HG03097 (cell line): Measurements from ENCODE around the gene OSCAR.
"Not testable (repeated sequence)": the region's sequence is repeated elsewhere in the genome, so short reads cannot be mapped to it uniquely, and the experiment has no call there.

Source experiments
- ATAC-seq: cut with Tn5 transposase; IDR thresholded peaks from one replicate; pipeline ENCODE4 v1.9.1; 2021; ENCODE audit not compliant: unreplicated experiment, low FRiP score

OSCAR gene

GRCh38 chr19:54127688-54128440, 27.3 kb upstream of the OSCAR start:
- no peak for ATAC-seq

GRCh38 chr19:54125713-54126112, 25.1 kb upstream of the OSCAR start:
- ATAC-seq: no peak

DNA sequence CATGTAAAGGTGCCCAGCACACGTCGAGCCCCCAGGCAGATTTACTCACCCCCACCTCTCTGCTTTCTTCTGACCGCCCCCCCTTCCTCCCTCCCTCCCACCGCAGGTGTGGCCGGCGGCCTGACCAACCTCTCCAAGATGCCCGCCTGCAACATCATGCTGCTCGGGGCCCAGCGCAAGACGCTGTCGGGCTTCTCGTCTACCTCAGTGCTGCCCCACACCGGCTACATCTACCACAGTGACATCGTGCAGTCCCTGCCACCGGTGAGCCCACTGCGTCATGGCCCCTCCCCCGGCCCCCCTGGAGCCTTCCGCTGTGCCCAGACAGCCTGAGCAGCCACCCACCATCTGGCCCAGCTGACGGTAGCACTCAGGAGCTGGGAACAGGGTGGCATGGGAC, 23.8 kb upstream of the OSCAR start:
- no peak for ATAC-seq

DNA sequence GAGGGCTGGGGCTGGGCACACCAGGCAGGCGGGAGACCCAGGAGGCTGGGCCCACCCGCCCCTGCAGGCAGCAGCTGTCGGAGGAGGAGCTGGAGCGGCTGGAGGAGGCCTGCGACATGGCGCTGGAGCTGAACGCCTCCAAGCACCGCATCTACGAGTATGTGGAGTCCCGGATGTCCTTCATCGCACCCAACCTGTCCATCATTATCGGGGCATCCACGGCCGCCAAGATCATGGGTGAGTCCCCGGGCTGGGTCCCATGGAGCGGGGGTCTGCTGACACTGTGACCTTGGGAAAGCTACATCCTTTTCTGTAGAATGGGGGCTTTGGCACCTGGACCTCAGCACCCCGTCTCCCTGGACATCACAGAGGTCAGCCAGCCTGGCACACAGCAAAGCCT, 23.1 kb upstream of the OSCAR start:
- no peak for ATAC-seq

GRCh38 chr19:54121259-54121658, 20.7 kb upstream of the OSCAR start:
- ATAC-seq: no peak

- ATAC-seq: peak; percentile 69
Measured at GRCh38 chr19:54115109-54116063, 14.8 kb upstream of the OSCAR start, which contains the start of the genes PRPF31 and TFPT. TSS of gene PRPF31 (plus strand) at chr19:54115754. CDS start at chr19:54118279, 2,525 bp downstream. TSS of gene TFPT (minus strand) at chr19:54115657. CDS start at chr19:54115269, 388 bp downstream.

DNA sequence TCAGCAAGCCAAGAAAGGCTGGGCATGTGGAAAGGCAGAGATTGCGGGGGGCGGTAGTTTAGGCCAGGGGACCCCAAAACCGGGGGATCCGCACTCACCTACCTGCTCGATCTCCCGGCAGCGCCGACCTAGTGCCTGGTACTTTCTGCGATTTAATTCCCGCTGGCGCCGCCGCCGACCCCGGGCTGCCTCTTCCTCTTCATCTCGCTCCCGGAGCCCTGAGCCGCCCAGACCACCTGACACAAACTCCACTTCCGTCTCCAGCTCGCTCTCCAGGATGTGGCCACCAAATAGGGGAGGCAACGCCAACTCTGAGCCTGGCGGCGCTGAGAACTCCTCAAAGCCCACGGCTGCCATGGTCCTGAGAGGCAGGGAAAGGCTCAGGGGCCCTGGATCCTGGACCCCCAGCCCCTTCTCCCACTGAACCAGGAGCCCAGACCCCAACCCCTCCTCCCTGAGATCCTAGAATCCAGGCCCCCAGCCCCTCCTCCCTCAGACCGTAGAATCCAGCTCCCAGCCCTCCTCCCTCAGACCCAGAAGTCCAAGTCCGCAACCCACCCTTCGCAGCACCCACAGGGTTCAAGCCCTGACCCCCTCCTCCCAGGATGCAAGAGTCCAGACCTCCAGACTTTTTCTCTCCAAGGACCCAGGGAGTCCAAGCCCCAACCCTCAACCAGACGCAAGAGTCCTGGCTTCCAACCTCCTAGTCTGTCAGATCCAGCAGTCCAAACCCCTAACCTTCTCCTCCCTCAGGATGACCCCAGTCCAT, 13.9 kb upstream of the OSCAR start:
- no peak for ATAC-seq

DNA sequence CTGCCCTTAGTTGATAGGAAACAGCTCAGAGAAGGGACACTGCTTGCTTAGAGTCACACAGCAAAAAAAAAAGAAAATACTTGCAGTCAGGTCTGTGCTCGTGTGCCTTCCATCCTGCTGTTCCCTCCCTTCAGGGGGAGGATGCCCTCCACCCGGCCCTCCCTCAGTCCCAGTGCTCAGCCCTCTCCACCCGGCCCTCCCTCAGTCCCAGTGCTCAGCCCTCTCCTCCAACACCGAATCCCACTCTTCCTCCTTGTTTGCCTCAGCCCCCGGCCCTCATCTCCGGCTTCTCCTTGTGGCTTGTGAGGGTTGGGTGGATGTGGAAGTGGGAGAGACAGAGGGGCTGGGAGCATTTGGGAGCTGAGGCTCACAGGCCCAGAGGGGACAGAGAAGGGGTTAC, 9.0 kb upstream of the OSCAR start:
- ATAC-seq: no peak

GRCh38 chr19:54108496-54108895, 7.9 kb upstream of the OSCAR start:
- ATAC-seq: no peak

GRCh38 chr19:54107876-54108490, 7.4 kb upstream of the OSCAR start:
- ATAC-seq: no peak

- ATAC-seq: no peak
Measured at GRCh38 chr19:54106716-54107115, 6.1 kb upstream of the OSCAR start.

GRCh38 chr19:54105796-54106195, 5.2 kb upstream of the OSCAR start:
- no peak for ATAC-seq

DNA sequence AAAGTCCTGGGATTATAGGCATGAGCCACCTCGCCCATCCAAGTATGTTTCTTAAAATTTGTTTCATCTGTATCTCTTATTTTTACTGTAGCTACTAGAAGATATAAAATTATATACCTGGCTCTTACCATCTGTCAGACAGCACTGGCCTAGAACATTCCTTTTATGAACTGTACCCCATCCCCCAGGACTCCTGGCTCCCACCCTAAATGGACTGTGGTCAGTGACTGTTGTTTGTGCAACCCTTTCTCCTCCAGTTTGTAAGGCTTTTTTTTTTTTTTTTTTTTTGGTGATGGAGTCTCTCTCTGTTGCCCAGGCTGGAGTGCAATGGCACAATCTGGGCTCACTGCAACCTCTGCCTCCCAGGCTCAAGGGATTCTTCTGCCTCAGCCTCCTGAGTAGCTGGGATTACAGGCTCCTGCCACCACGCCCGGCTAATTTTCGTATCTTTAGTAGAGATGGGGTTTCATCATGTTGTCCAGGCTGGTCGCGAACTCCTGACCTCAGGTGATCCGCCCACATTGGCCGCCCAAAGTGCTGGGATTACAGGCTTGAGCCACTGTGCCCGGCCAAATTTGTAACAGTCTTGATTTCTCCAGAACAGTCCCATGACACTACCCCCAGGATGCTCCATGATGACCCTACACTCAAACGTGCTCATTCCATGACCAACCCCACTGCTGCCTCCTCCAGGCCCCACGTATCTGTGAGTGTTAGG, 4.6 kb upstream of the OSCAR start:
- ATAC-seq: no peak

DNA sequence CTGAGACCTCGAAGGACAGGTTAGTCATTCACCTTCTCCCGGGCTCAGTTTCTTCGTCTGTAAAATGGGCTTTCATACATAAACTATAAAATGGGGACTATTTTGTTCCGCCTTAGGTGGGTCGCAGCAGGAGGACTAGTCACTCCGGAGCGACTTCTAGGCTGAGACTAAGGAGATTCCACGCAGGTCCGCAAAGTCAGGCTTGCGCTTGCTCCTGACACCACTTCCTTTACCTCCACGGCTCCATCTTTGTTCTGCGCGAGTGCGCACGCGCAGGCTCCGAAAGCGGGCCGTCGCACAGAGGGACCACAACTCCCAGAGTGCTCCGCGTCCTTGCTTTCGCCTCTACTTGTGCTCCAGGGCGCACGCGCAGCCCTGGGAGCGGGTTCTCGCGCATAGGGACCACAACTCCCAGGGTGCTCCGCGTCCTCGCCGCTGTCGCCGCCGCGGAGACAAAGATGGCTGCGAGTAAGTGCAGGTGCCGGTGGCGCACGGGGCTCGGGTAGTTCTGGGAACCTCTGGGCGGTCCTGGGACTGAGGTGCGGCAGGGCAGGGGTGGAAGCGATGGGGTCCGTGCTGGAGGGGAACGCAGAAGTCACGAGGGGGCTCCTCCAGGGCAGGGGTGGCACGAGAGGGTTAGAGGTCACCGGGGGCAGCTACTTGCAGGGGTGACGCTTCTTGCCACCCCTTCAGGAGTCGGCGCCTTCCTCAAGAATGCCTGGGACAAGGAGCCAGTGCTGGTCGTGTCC, 2.0 kb upstream of the OSCAR start, which contains the start of gene NDUFA3:
TSS of gene NDUFA3 (plus strand) at position 435 of the 749 bp plus-strand sequence. CDS start at position 459, 24 bp downstream.
- ATAC-seq: peak; percentile 91

DNA sequence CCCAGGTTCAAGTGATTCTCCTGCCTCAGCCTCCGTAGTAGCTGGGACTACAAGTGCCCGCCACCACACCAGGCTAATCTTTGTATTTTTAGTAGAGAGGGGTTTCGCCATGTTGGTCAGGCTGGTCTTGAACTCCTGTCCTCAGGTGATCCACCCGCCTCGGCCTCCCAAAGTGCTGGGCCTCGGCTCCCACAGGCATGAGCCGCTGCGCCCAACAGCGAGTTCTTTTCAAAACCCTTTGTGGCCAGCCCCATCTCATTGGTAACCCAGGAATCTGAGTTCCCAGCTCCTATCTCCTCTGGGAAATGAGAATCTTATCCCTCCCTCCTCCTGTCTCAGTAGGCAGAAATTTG, 724 bp downstream of the OSCAR start:
- not testable (repeated sequence) for ATAC-seq

DNA sequence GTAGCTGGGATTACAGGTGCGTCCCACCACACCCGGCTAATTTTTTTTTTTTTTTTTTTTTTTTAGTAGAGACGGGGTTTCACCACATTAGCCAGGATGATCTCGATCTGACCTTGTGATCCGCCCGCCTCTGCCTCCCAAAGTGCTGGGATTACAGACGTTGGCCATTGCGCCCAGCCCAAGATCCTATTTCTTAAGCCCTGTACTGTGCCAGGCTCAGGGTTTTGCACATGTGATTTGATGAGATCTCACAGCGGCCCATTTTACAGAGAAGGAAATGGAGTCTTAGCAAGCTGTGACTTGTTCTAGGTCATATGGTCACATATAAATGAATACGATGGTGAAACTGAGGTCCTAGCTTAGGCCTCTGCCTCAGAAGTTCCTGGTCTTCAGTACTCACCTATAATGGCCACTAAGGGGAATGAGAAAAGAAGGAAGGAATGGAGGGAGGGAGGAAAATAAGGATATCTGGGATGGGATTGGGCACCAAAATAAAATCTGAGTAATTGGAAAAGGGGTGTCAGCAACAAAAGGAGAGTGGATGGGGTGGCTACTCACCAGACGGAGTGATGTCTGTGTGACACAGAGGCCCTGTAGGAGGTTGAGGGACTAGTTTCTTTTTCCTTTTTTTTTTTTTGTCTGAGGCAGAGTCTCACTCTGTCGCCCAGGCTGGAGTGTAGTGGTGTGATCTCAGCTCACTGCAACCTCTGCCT, 1.3 kb downstream of the OSCAR start:
- no peak for ATAC-seq

DNA sequence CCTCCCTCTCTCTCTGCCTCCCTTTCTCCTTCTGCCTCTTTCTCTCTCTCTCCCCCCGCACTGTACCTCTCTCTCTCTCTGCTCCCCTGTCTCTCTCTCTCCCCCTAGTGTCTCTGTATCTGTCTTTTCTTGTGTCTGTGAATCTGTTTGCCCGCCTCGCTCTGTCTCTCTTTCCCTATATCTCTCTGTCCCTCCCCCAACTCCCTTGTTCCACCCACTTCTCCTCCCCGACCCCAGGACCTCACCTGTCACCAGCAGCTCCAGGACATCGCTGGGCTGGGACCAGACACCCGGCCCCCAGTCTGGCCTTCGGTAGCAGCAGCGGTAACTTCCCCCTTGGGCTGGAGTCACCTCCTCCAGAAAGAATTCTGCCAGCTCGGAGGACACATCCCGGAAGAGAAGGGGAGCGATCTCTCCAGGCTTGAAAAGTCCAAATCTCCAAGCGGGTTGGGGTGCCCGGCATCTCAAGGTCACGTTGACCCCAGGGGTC, 3.9 kb downstream of the OSCAR start:
- no peak for ATAC-seq
